HCT116 (cell line): ENCODE measurements around the gene ATP6AP1.

Source experiments
- ATF3 ChIP-seq: IDR thresholded peaks from 2 replicates; pipeline ENCODE4 v1.6.1; 2012
- EZH2phosphoT487 ChIP-seq: fragments of 200-600 bp; IDR thresholded peaks from 2 replicates; pipeline ENCODE4 v1.6.1; 2018; ENCODE audit warnings: antibody characterized with exemption, borderline replicate concordance
- POLR2A ChIP-seq: IDR thresholded peaks from 2 replicates; pipeline ENCODE4 v1.7.0; 2011; ENCODE audit warnings: borderline replicate concordance; ENCODE audit not compliant: insufficient read depth, insufficient read length; ENCODE audit errors: extremely low read depth
- ZFX ChIP-seq: fragments of 450-650 bp; IDR thresholded peaks from 2 replicates; pipeline ENCODE4 v1.6.1; 2017
- ZNF274 ChIP-seq: fragments of 200-500 bp; sonication (Bioruptor generic); IDR thresholded peaks from 2 replicates; pipeline ENCODE4 v1.6.1; 2014; ENCODE audit warnings: mild to moderate bottlenecking, low read depth, low read length, inconsistent platforms
- TF ChIP-seq, protein P1 (sequence below), 3 experiments: fragments of 200-600 bp in 1 of 3; sonication (generic) in 1 of 3; IDR thresholded peaks in 2 of 3; conservative IDR thresholded peaks in 1 of 3; 2 replicates each; pipeline ENCODE4 v1.5.1; 2012 to 2017; ENCODE audit warnings: low read depth in 2 of 3, low read length in 2 of 3, antibody characterized with exemption in 1 of 3, borderline replicate concordance in 1 of 3, control low read depth in 1 of 3, mild to moderate bottlenecking in 1 of 3, mixed read lengths in 1 of 3, mixed run types in 1 of 3, moderate library complexity in 1 of 3; ENCODE audit not compliant: insufficient read depth in 1 of 3

- TF ChIP-seq, protein P1, sequence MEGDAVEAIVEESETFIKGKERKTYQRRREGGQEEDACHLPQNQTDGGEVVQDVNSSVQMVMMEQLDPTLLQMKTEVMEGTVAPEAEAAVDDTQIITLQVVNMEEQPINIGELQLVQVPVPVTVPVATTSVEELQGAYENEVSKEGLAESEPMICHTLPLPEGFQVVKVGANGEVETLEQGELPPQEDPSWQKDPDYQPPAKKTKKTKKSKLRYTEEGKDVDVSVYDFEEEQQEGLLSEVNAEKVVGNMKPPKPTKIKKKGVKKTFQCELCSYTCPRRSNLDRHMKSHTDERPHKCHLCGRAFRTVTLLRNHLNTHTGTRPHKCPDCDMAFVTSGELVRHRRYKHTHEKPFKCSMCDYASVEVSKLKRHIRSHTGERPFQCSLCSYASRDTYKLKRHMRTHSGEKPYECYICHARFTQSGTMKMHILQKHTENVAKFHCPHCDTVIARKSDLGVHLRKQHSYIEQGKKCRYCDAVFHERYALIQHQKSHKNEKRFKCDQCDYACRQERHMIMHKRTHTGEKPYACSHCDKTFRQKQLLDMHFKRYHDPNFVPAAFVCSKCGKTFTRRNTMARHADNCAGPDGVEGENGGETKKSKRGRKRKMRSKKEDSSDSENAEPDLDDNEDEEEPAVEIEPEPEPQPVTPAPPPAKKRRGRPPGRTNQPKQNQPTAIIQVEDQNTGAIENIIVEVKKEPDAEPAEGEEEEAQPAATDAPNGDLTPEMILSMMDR (IDR thresholded peaks at IDR 0.05 in 2 of 3, conservative IDR thresholded peaks at IDR 0.05 in 1 of 3; ENCODE audit: borderline replicate concordance in 1 of 3, insufficient read depth in 1 of 3, low read depth in 2 of 3, low read length in 2 of 3), result no peak
- no peak for TF ChIP-seq EZH2phosphoT487
- TF ChIP-seq ATF3, result no peak
- TF ChIP-seq ZNF274, result no peak
- TF ChIP-seq POLR2A, result no peak
- TF ChIP-seq ZFX, result no peak
These were observed 13.1 kb downstream of the ATP6AP1 start for GRCh38 chrX:154441564-154441963.
